SK-N-SH treated with all-trans-retinoic acid at 6 μM for 48 hours (cell line): Measurements from ENCODE around the gene DHX8.
"Not testable (repeated sequence)": the region's sequence is repeated elsewhere in the genome, so short reads cannot be mapped to it uniquely, and the experiment has no call there.

Experiments used
- ATAC-seq: fragments of 200-7000 bp; cut with Tn5 transposase; 3 replicates; pipeline ENCODE4 v1.9.1; 2020; ENCODE audit warnings: mild to moderate bottlenecking, moderate library complexity
- BACH2 ChIP-seq: fragments of 250-450 bp; sonication (Bioruptor Pico); IDR thresholded peaks from 2 replicates; pipeline ENCODE4 v1.9.0; 2021; ENCODE audit warnings: mild to moderate bottlenecking, borderline replicate concordance
- CREB5 ChIP-seq: fragments of 250-450 bp; sonication (Bioruptor Pico); IDR thresholded peaks from 2 replicates; pipeline ENCODE4 v1.5.1; 2020; ENCODE audit warnings: low read depth, mild to moderate bottlenecking, moderate library complexity
- CSDC2 ChIP-seq: fragments of 250-450 bp; sonication (Bioruptor Pico); IDR thresholded peaks from 2 replicates; pipeline ENCODE4 v1.5.0; 2020; ENCODE audit warnings: mild to moderate bottlenecking, moderate library complexity
- CSRNP3 ChIP-seq: fragments of 250-450 bp; sonication (Bioruptor Pico); IDR thresholded peaks from 2 replicates; pipeline ENCODE4 v1.5.1; 2021; ENCODE audit warnings: mild to moderate bottlenecking, moderate library complexity
- ESRRG ChIP-seq: fragments of 250-450 bp; sonication (Bioruptor Pico); IDR thresholded peaks from 2 replicates; pipeline ENCODE4 v1.6.1; 2021; ENCODE audit warnings: mild to moderate bottlenecking
- GLIS3 ChIP-seq: fragments of 250-450 bp; sonication (Bioruptor Pico); IDR thresholded peaks from 2 replicates; pipeline ENCODE4 v1.5.0; 2020; ENCODE audit warnings: mild to moderate bottlenecking, moderate library complexity
- ISL1 ChIP-seq: fragments of 250-450 bp; sonication (Bioruptor Pico); IDR thresholded peaks from 2 replicates; pipeline ENCODE4 v2.1.2; 2022; ENCODE audit warnings: mild to moderate bottlenecking, moderate library complexity
- PATZ1 ChIP-seq: fragments of 250-450 bp; sonication (Bioruptor Pico); IDR thresholded peaks from 2 replicates; pipeline ENCODE4 v1.8.0; 2020; ENCODE audit warnings: mild to moderate bottlenecking, moderate library complexity, borderline replicate concordance
- POU6F1 ChIP-seq: fragments of 250-450 bp; sonication (Bioruptor Pico); IDR thresholded peaks from 2 replicates; pipeline ENCODE4 v1.8.0; 2021; ENCODE audit warnings: low read depth, mild to moderate bottlenecking, moderate library complexity, borderline replicate concordance
- RARB ChIP-seq: fragments of 250-450 bp; sonication (Bioruptor Pico); IDR thresholded peaks from 2 replicates; pipeline ENCODE4 v1.8.0; 2021; ENCODE audit warnings: mild to moderate bottlenecking, moderate library complexity
- SNAI2 ChIP-seq: fragments of 250-450 bp; sonication (Bioruptor Pico); IDR thresholded peaks from 2 replicates; pipeline ENCODE4 v1.5.0; 2020; ENCODE audit warnings: mild to moderate bottlenecking, moderate library complexity
- TCF4 ChIP-seq: fragments of 250-450 bp; sonication (Bioruptor Pico); IDR thresholded peaks from 2 replicates; pipeline ENCODE4 v1.8.0; 2021; ENCODE audit warnings: mild to moderate bottlenecking, moderate library complexity, borderline replicate concordance
- TOX ChIP-seq: fragments of 250-450 bp; sonication (Bioruptor Pico); IDR thresholded peaks from 2 replicates; pipeline ENCODE4 v1.8.0; 2021; ENCODE audit warnings: mild to moderate bottlenecking, moderate library complexity, borderline replicate concordance
- TSHZ2 ChIP-seq: fragments of 250-450 bp; sonication (Bioruptor Pico); IDR thresholded peaks from 2 replicates; pipeline ENCODE4 v1.5.0; 2020; ENCODE audit warnings: mild to moderate bottlenecking, moderate library complexity
- ZC3H10 ChIP-seq: fragments of 250-450 bp; sonication (Bioruptor Pico); IDR thresholded peaks from 2 replicates; pipeline ENCODE4 v1.5.1; 2021; ENCODE audit warnings: mild to moderate bottlenecking, moderate library complexity
- ZFP30 ChIP-seq: fragments of 450-650 bp; formaldehyde crosslinking; IDR thresholded peaks from 2 replicates; pipeline ENCODE4 v1.5.0; 2022; ENCODE audit warnings: mild to moderate bottlenecking, moderate library complexity
- ZNF70 ChIP-seq: fragments of 450-650 bp; formaldehyde crosslinking; IDR thresholded peaks from 2 replicates; pipeline ENCODE4 v1.5.0; 2020; ENCODE audit warnings: mild to moderate bottlenecking, moderate library complexity
- ZNF8 ChIP-seq: fragments of 450-650 bp; formaldehyde crosslinking; IDR thresholded peaks from 2 replicates; pipeline ENCODE4 v1.5.0; 2020; ENCODE audit warnings: mild to moderate bottlenecking, moderate library complexity

Gene DHX8

GRCh38 chr17:43482103-43483012, 1.4 kb upstream of the DHX8 start:
- TF ChIP-seq POU6F1: no peak
- no peak for TF ChIP-seq ZNF8 (CRISPR knock-in tag)
- TF ChIP-seq TCF4 (CRISPR knock-in tag): no peak
- no peak for TF ChIP-seq ISL1 (CRISPR knock-in tag)
- TF ChIP-seq ESRRG (CRISPR knock-in tag): no peak
- no peak for ATAC-seq

- no peak for ATAC-seq
- TF ChIP-seq CSDC2 (CRISPR knock-in tag) (no peak), GLIS3 (CRISPR knock-in tag) (no peak), ZC3H10 (no peak), CREB5 (no peak), CSRNP3 (CRISPR knock-in tag) (no peak), TSHZ2 (no peak), ESRRG (CRISPR knock-in tag) (no peak), ZNF70 (CRISPR knock-in tag) (no peak)
Measured at GRCh38 chr17:43490621-43491020, 6.8 kb downstream of the DHX8 start.

- ATAC-seq: not testable (repeated sequence)
Measured at GRCh38 chr17:43509440-43509839, 25.7 kb downstream of the DHX8 start.

- ATAC-seq: not testable (repeated sequence)
Measured at GRCh38 chr17:43511199-43511598, 27.4 kb downstream of the DHX8 start.

- peak; percentile 21; the same call in 2 of the 3 replicates for ATAC-seq
- no peak for TF ChIP-seq CSRNP3 (CRISPR knock-in tag)
- TF ChIP-seq ZNF70 (CRISPR knock-in tag): no peak
- TF ChIP-seq CREB5: no peak
- TF ChIP-seq RARB (CRISPR knock-in tag): no peak
- TF ChIP-seq TOX (CRISPR knock-in tag): no peak
- TF ChIP-seq TCF4 (CRISPR knock-in tag): no peak
- no peak for TF ChIP-seq POU6F1
- no peak for TF ChIP-seq PATZ1 (CRISPR knock-in tag)
- TF ChIP-seq SNAI2: no peak
- no peak for TF ChIP-seq GLIS3 (CRISPR knock-in tag)
- TF ChIP-seq CSDC2 (CRISPR knock-in tag): no peak
- no peak for TF ChIP-seq ZFP30 (CRISPR knock-in tag)
- no peak for TF ChIP-seq ZC3H10
- TF ChIP-seq ISL1 (CRISPR knock-in tag): no peak
- no peak for TF ChIP-seq BACH2
- TF ChIP-seq ZNF8 (CRISPR knock-in tag): no peak
- TF ChIP-seq ESRRG (CRISPR knock-in tag): no peak
Measured at GRCh38 chr17:43515656-43516055, 31.9 kb downstream of the DHX8 start.
